Dendritic cell treated with granulocyte-macrophage colony-stimulating factor and Interleukin-4, amounts not matched to agents 40 ng/mL and 50 ng/mL, for 4 days (primary cell): ENCODE results near the gene AGAP1.

Source experiments
- H3K27ac Mint-ChIP-seq: one replicate; pipeline ENCODE4 v1.8.0; 2022; ENCODE audit warnings: mild to moderate bottlenecking, mixed read lengths
- H3K27me3 Mint-ChIP-seq: one replicate; pipeline ENCODE4 v1.8.0; 2022; ENCODE audit warnings: mild to moderate bottlenecking, mixed read lengths
- H3K36me3 Mint-ChIP-seq: one replicate; pipeline ENCODE4 v1.8.0; 2022; ENCODE audit warnings: low read depth, mixed read lengths
- H3K4me1 Mint-ChIP-seq: one replicate; pipeline ENCODE4 v1.8.0; 2022; ENCODE audit warnings: low read depth, mixed read lengths
- H3K4me3 Mint-ChIP-seq: one replicate; pipeline ENCODE4 v1.8.0; 2022; ENCODE audit warnings: mild to moderate bottlenecking, moderate library complexity, mixed read lengths
- H3K9me3 Mint-ChIP-seq: one replicate; pipeline ENCODE4 v1.8.0; 2022; ENCODE audit warnings: mixed read lengths
- intact Hi-C: fragments of 100-400 bp; cut with micrococcal nuclease; formaldehyde crosslinking; loops from one replicate; pipeline ENCODE4 v1.15.0; 2022

AGAP1 gene

GRCh38 chr2:235716875-235717496, 223.1 kb downstream of the AGAP1 start:
- H3K4me3 Mint-ChIP-seq, result no peak overlapping the region
- no peaks in the 10 kb centered on the region for H3K4me1 Mint-ChIP-seq
- intact Hi-C loops, result no loop called here
- no peaks in the 10 kb centered on the region for H3K36me3 Mint-ChIP-seq
- no peak overlapping the region for H3K27ac Mint-ChIP-seq
- no peaks in the 10 kb centered on the region for H3K27me3 Mint-ChIP-seq
- no peaks in the 10 kb centered on the region for H3K9me3 Mint-ChIP-seq

GRCh38 chr2:235719146-235719942, 225.5 kb downstream of the AGAP1 start:
- H3K9me3 Mint-ChIP-seq, result no peaks in the 10 kb centered on the region
- H3K27me3 Mint-ChIP-seq, result no peaks in the 10 kb centered on the region
- H3K36me3 Mint-ChIP-seq, result no peaks in the 10 kb centered on the region
- no peak overlapping the region for H3K4me3 Mint-ChIP-seq
- H3K4me1 Mint-ChIP-seq, result no peaks in the 10 kb centered on the region
- intact Hi-C loops, result no loop called here
- no peak overlapping the region for H3K27ac Mint-ChIP-seq

- Mint-ChIP-seq H3K27me3 (no peaks in the 10 kb centered on the region), H3K27ac (no peak overlapping the region), H3K36me3 (no peaks in the 10 kb centered on the region), H3K4me1 (no peaks in the 10 kb centered on the region), H3K9me3 (no peaks in the 10 kb centered on the region), H3K4me3 (no peak overlapping the region)
- intact Hi-C loops, result no loop called here
Measured at GRCh38 chr2:235721625-235722024, 227.8 kb downstream of the AGAP1 start.

- H3K27me3 Mint-ChIP-seq, result no peaks in the 10 kb centered on the region
- no peaks in the 10 kb centered on the region for H3K9me3 Mint-ChIP-seq
- peaks cover 10% of the 10 kb centered on the region for H3K4me1 Mint-ChIP-seq
- intact Hi-C loops, result no loop called here
- no peak overlapping the region for H3K27ac Mint-ChIP-seq
- no peak overlapping the region for H3K4me3 Mint-ChIP-seq
- H3K36me3 Mint-ChIP-seq, result no peaks in the 10 kb centered on the region
Measured at GRCh38 chr2:235722869-235723268, 229.0 kb downstream of the AGAP1 start.

- H3K36me3 Mint-ChIP-seq, result no peaks in the 10 kb centered on the region
- peaks cover 10% of the 10 kb centered on the region for H3K4me1 Mint-ChIP-seq
- H3K27me3 Mint-ChIP-seq, result no peaks in the 10 kb centered on the region
- H3K4me3 Mint-ChIP-seq, result no peak overlapping the region
- H3K27ac Mint-ChIP-seq, result no peak overlapping the region
- H3K9me3 Mint-ChIP-seq, result no peaks in the 10 kb centered on the region
- intact Hi-C loops, result no loop called here
Measured at GRCh38 chr2:235723371-235723770, 229.5 kb downstream of the AGAP1 start.

- H3K27me3 Mint-ChIP-seq, result no peaks in the 10 kb centered on the region
- intact Hi-C loops, result no loop called here
- no peak overlapping the region for H3K4me3 Mint-ChIP-seq
- H3K9me3 Mint-ChIP-seq, result no peaks in the 10 kb centered on the region
- no peaks in the 10 kb centered on the region for H3K36me3 Mint-ChIP-seq
- H3K4me1 Mint-ChIP-seq, result peaks cover 10% of the 10 kb centered on the region
- H3K27ac Mint-ChIP-seq, result no peak overlapping the region
Measured at GRCh38 chr2:235723811-235724465, 230.1 kb downstream of the AGAP1 start.

GRCh38 chr2:235725016-235725489, 231.2 kb downstream of the AGAP1 start:
- no peaks in the 10 kb centered on the region for H3K36me3 Mint-ChIP-seq
- no peaks in the 10 kb centered on the region for H3K9me3 Mint-ChIP-seq
- peaks cover 10% of the 10 kb centered on the region for H3K4me1 Mint-ChIP-seq
- intact Hi-C loops, result no loop called here
- H3K4me3 Mint-ChIP-seq, result no peak overlapping the region
- no peak overlapping the region for H3K27ac Mint-ChIP-seq
- H3K27me3 Mint-ChIP-seq, result no peaks in the 10 kb centered on the region

GRCh38 chr2:235725841-235726240, 232.0 kb downstream of the AGAP1 start:
- H3K4me1 Mint-ChIP-seq, result peaks cover 10% of the 10 kb centered on the region
- H3K27me3 Mint-ChIP-seq, result no peaks in the 10 kb centered on the region
- no peak overlapping the region for H3K27ac Mint-ChIP-seq
- intact Hi-C loops, result no loop called here
- H3K4me3 Mint-ChIP-seq, result no peak overlapping the region
- H3K36me3 Mint-ChIP-seq, result no peaks in the 10 kb centered on the region
- H3K9me3 Mint-ChIP-seq, result no peaks in the 10 kb centered on the region

GRCh38 chr2:235726554-235726953, 232.7 kb downstream of the AGAP1 start:
- Mint-ChIP-seq H3K4me3 (no peak overlapping the region), H3K27ac (no peak overlapping the region), H3K27me3 (no peaks in the 10 kb centered on the region), H3K36me3 (no peaks in the 10 kb centered on the region), H3K9me3 (no peaks in the 10 kb centered on the region), H3K4me1 (peaks cover 10% of the 10 kb centered on the region)
- intact Hi-C loops, result no loop called here

GRCh38 chr2:235727174-235727573, 233.3 kb downstream of the AGAP1 start:
- no peak overlapping the region for H3K27ac Mint-ChIP-seq
- no peaks in the 10 kb centered on the region for H3K9me3 Mint-ChIP-seq
- intact Hi-C loops, result no loop called here
- H3K36me3 Mint-ChIP-seq, result no peaks in the 10 kb centered on the region
- peaks cover 14% of the 10 kb centered on the region for H3K4me1 Mint-ChIP-seq
- H3K4me3 Mint-ChIP-seq, result no peak overlapping the region
- peaks cover 1% of the 10 kb centered on the region for H3K27me3 Mint-ChIP-seq

GRCh38 chr2:235727891-235728799, 234.3 kb downstream of the AGAP1 start:
- Mint-ChIP-seq H3K4me3 (no peak overlapping the region), H3K9me3 (no peaks in the 10 kb centered on the region), H3K4me1 (peaks cover 22% of the 10 kb centered on the region), H3K27ac (no peak overlapping the region), H3K36me3 (no peaks in the 10 kb centered on the region), H3K27me3 (peaks cover 5% of the 10 kb centered on the region)
- intact Hi-C loops, result no loop called here

GRCh38 chr2:235728800-235729556, 235.1 kb downstream of the AGAP1 start:
- H3K4me1 Mint-ChIP-seq, result peaks cover 22% of the 10 kb centered on the region
- intact Hi-C loops, result no loop called here
- H3K36me3 Mint-ChIP-seq, result no peaks in the 10 kb centered on the region
- no peak overlapping the region for H3K4me3 Mint-ChIP-seq
- peaks cover 5% of the 10 kb centered on the region for H3K27me3 Mint-ChIP-seq
- no peak overlapping the region for H3K27ac Mint-ChIP-seq
- no peaks in the 10 kb centered on the region for H3K9me3 Mint-ChIP-seq

GRCh38 chr2:235729557-235729947, 235.7 kb downstream of the AGAP1 start:
- Mint-ChIP-seq H3K9me3 (no peaks in the 10 kb centered on the region), H3K4me3 (no peak overlapping the region), H3K27ac (no peak overlapping the region), H3K36me3 (no peaks in the 10 kb centered on the region), H3K27me3 (peaks cover 5% of the 10 kb centered on the region), H3K4me1 (peaks cover 22% of the 10 kb centered on the region)
- intact Hi-C loops, result no loop called here
